Caco-2 (cell line): ENCODE measurements around the gene UBA3. TPM values are rescaled to one million over a fixed set of nuclear protein-coding genes. Genes with fewer than 3 reads are reported as not detected.

ENCODE experiments used
- BruUV-seq: library from RNA; stranded (reverse); fragments of 400-500 nt; replicated peaks from 2 replicates; lab custom pipeline; 2021; lab: Mats Ljungman, UMichigan
- CTCF ChIA-PET: fragments of 300-600 bp; sonication (Branson Sonifier 250); formaldehyde crosslinking; loops from one replicate; lab custom pipeline; 2022; ENCODE audit warnings: antibody characterized with exemption; lab: Charles Lee
- POLR2A ChIA-PET: fragments of 300-600 bp; sonication (Branson Sonifier 250); formaldehyde crosslinking; loops from one replicate; lab custom pipeline; 2022; ENCODE audit warnings: antibody characterized with exemption; lab: Charles Lee
- DNase-seq, 2 experiments: peaks; one replicate each; pipeline versions ENCODE4 v3.0.0 to v3.0.0-alpha.2; 2020 to 2022
- H3K27me3 ChIP-seq: replicated peaks from 2 replicates; pipeline ENCODE4 v1.6.0; 2011; ENCODE audit warnings: low read length; ENCODE audit not compliant: control insufficient read depth, insufficient read depth
- H3K36me3 ChIP-seq: 2 replicates; pipeline ENCODE4 v1.5.1; 2011; ENCODE audit warnings: low read length; ENCODE audit not compliant: control insufficient read depth, insufficient read depth
- H3K4me1 ChIP-seq: fragments of 250-450 bp; sonication (Bioruptor Pico); 2 replicates; pipeline ENCODE4 v1.5.1; 2020; ENCODE audit warnings: mild to moderate bottlenecking
- H3K4me3 ChIP-seq: 2 replicates; pipeline ENCODE4 v1.5.1; 2011; ENCODE audit warnings: low read depth, mild to moderate bottlenecking, control low read depth, low read length
- H3K9me3 ChIP-seq: fragments of 250-450 bp; sonication (Bioruptor Pico); 2 replicates; pipeline ENCODE4 v1.5.1; 2020; ENCODE audit warnings: mild to moderate bottlenecking, moderate library complexity
- H3K27ac Mint-ChIP-seq: one replicate; pipeline ENCODE4 v1.8.0; 2022; ENCODE audit warnings: mixed read lengths; ENCODE audit not compliant: unreplicated experiment
- H3K27me3 Mint-ChIP-seq: one replicate; pipeline ENCODE4 v1.8.0; 2022; ENCODE audit warnings: mixed read lengths; ENCODE audit not compliant: insufficient read depth, unreplicated experiment
- H3K36me3 Mint-ChIP-seq: one replicate; pipeline ENCODE4 v1.8.0; 2022; ENCODE audit warnings: mild to moderate bottlenecking, mixed read lengths; ENCODE audit not compliant: insufficient read depth, unreplicated experiment
- H3K4me1 Mint-ChIP-seq: one replicate; pipeline ENCODE4 v1.8.0; 2022; ENCODE audit warnings: low read depth, mixed read lengths; ENCODE audit not compliant: unreplicated experiment
- H3K4me3 Mint-ChIP-seq: one replicate; pipeline ENCODE4 v1.8.0; 2022; ENCODE audit warnings: mild to moderate bottlenecking, moderate library complexity, mixed read lengths; ENCODE audit not compliant: unreplicated experiment
- H3K9me3 Mint-ChIP-seq: one replicate; pipeline ENCODE4 v1.8.0; 2022; ENCODE audit warnings: mixed read lengths; ENCODE audit not compliant: unreplicated experiment
- CTCF ChIP-seq, 2 experiments: fragments of 200-600 bp in 1 of 2; IDR thresholded peaks; 1 replicate in 1 of 2; 2 replicates in 1 of 2; pipeline versions ENCODE4 v1.5.1 to v1.8.0; 2011 to 2022; ENCODE audit warnings: antibody characterized with exemption in 1 of 2, control low read depth in 1 of 2, inconsistent platforms in 1 of 2, low read depth in 1 of 2, low read length in 1 of 2, mild to moderate bottlenecking in 1 of 2, moderate library complexity in 1 of 2; ENCODE audit not compliant: insufficient read depth in 1 of 2, severe bottlenecking in 1 of 2, unreplicated experiment in 1 of 2
- intact Hi-C: fragments of 100-400 bp; cut with micrococcal nuclease; formaldehyde crosslinking; loops from one replicate; pipeline ENCODE4 v1.10.0; 2022; ENCODE audit not compliant: unreplicated experiment
- microRNA-seq: library from miRNA; unstranded; fragments of <30 nt; microRNA quantifications from one replicate; pipeline ENCODE4 v1.2.0, GENCODE V29; 2022
- total RNA-seq: library from RNA; stranded (reverse); gene quantifications from 2 replicates; pipeline ENCODE4 v1.2.3, GENCODE V29; 2022

UBA3 gene
- total RNA-seq, 1 experiment from 2014 or later, result 49.6 TPM

- no TSS peak for BruUV-seq
- no peak for DNase-seq
- Histone ChIP-seq H3K27me3 (no peaks in the 10 kb centered on the region), H3K9me3 (no peaks in the 10 kb centered on the region), H3K4me1 (no peaks in the 10 kb centered on the region), H3K4me3 (no peak overlapping the region), H3K36me3 (no peaks in the 10 kb centered on the region; the same call in 1 of the 2 replicates)
- H3K36me3 Mint-ChIP-seq, result peaks cover 11% of the 10 kb centered on the region
- H3K27me3 Mint-ChIP-seq, result no peaks in the 10 kb centered on the region
- no peaks in the 10 kb centered on the region for H3K9me3 Mint-ChIP-seq
- TF ChIP-seq CTCF (IDR thresholded peaks at IDR 0.05; ENCODE audit: insufficient read depth in 1 of 2, low read depth in 1 of 2, low read length in 1 of 2, severe bottlenecking in 1 of 2, unreplicated experiment in 1 of 2), result no peak
- CTCF ChIA-PET, result no interaction called here
- no peak overlapping the region for H3K4me3 Mint-ChIP-seq
- POLR2A ChIA-PET, result no interaction called here
- H3K4me1 Mint-ChIP-seq, result no peaks in the 10 kb centered on the region
- intact Hi-C loops, result no loop called here
- no peak overlapping the region for H3K27ac Mint-ChIP-seq
Observed at GRCh38 chr3:69008980-69009379, 71.2 kb downstream of the UBA3 start.

GRCh38 chr3:69005791-69006482 lies 74.2 kb downstream of the UBA3 start:
- CTCF ChIA-PET, result no interaction called here
- Mint-ChIP-seq H3K4me3 (no peak overlapping the region), H3K4me1 (no peaks in the 10 kb centered on the region), H3K27me3 (no peaks in the 10 kb centered on the region), H3K27ac (no peak overlapping the region), H3K9me3 (no peaks in the 10 kb centered on the region), H3K36me3 (peaks cover 11% of the 10 kb centered on the region)
- no peak for DNase-seq
- POLR2A ChIA-PET, result no interaction called here
- H3K4me1 ChIP-seq, result no peaks in the 10 kb centered on the region
- no peak for TF ChIP-seq CTCF (IDR thresholded peaks at IDR 0.05; ENCODE audit: insufficient read depth in 1 of 2, low read depth in 1 of 2, low read length in 1 of 2, severe bottlenecking in 1 of 2, unreplicated experiment in 1 of 2)
- H3K9me3 ChIP-seq, result no peaks in the 10 kb centered on the region
- intact Hi-C loops, result no loop called here
- BruUV-seq, result no TSS peak
- H3K4me3 ChIP-seq, result no peak overlapping the region
- no peaks in the 10 kb centered on the region for H3K27me3 ChIP-seq
- H3K36me3 ChIP-seq, result no peaks in the 10 kb centered on the region; the same call in 1 of the 2 replicates

- Mint-ChIP-seq H3K27ac (no peak overlapping the region), H3K4me3 (no peak overlapping the region)
- POLR2A ChIA-PET, result no interaction called here
Observed at GRCh38 chr3:69005071-69005790, 74.9 kb downstream of the UBA3 start.

More at GRCh38 chr3:69005071-69005790, 74.9 kb downstream of the UBA3 start:
- intact Hi-C loops, result no loop called here
- Mint-ChIP-seq H3K36me3 (peaks cover 11% of the 10 kb centered on the region), H3K4me1 (no peaks in the 10 kb centered on the region), H3K27me3 (no peaks in the 10 kb centered on the region), H3K9me3 (no peaks in the 10 kb centered on the region)
- no peak overlapping the region for H3K4me3 ChIP-seq
- H3K9me3 ChIP-seq, result no peaks in the 10 kb centered on the region
- H3K4me1 ChIP-seq, result no peaks in the 10 kb centered on the region
- no peak for DNase-seq
- no peaks in the 10 kb centered on the region for H3K27me3 ChIP-seq
- no peak for TF ChIP-seq CTCF (IDR thresholded peaks at IDR 0.05; ENCODE audit: insufficient read depth in 1 of 2, low read depth in 1 of 2, low read length in 1 of 2, severe bottlenecking in 1 of 2, unreplicated experiment in 1 of 2)
- CTCF ChIA-PET, result no interaction called here
- H3K36me3 ChIP-seq, result no peaks in the 10 kb centered on the region
- BruUV-seq, result no TSS peak

Small RNAs within 50 kb of the gene (microRNA-seq; reads per million reads assigned to microRNA genes)
- gene MIR3136, result 1.7 reads per million

Other genes starting within 250 kb of the UBA3 start
- not detected in 2 replicates for gene TAFA4, start 147.8 kb downstream of the UBA3 start, total RNA-seq
- gene EOGT, start 66.7 kb downstream of the UBA3 start, total RNA-seq, result 16.1 and 17.1 TPM in 2 replicates
- 30.2 and 35.0 TPM in 2 replicates for gene TMF1, start 28.0 kb downstream of the UBA3 start, total RNA-seq
- 31.2 and 32.1 TPM in 2 replicates for gene ARL6IP5, start 4.6 kb upstream of the UBA3 start, total RNA-seq
- not detected in 2 replicates for gene LMOD3, start 42.2 kb upstream of the UBA3 start, total RNA-seq